GM19395 (cell line): ENCODE results near the gene FGF1.

Experiments
- ATAC-seq: cut with Tn5 transposase; IDR thresholded peaks from one replicate; pipeline ENCODE4 v1.9.1; 2021; ENCODE audit warnings: mild to moderate bottlenecking, moderate library complexity; ENCODE audit not compliant: unreplicated experiment

The FGF1 gene

DNA sequence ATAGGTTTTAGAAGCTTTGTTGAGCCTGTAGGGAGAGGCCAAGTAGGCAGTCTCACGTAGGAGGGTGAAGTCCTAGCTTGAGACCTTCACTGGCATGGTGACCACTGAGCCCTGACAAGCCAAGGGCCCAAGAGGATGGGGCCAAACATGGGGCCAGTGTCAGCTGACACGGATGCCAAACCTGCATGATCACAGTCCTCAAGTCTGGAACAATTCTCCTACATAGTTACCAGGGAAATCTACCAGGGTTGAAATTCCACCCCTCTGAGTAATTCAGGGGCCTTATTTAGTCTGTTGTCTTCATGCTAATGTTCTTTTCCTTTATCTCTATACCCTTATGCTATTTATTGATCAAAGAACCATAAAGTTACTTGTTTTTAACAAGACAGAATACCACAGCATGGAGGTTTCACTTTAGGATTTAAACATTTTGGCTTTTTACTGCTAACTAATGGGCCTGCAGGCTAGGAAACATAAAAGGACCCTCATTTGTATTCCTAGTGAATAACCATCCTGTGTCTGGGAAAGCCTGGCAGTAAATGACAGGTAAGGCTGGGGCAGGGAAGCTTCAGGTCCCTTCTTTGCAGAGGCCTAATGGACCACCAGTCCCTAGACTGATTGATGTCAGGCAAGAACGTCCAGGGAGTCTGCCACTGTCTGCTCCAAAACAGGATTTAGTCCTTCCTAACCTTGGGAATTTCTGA, 140.8 kb downstream of the FGF1 start:
- no peak for ATAC-seq

DNA sequence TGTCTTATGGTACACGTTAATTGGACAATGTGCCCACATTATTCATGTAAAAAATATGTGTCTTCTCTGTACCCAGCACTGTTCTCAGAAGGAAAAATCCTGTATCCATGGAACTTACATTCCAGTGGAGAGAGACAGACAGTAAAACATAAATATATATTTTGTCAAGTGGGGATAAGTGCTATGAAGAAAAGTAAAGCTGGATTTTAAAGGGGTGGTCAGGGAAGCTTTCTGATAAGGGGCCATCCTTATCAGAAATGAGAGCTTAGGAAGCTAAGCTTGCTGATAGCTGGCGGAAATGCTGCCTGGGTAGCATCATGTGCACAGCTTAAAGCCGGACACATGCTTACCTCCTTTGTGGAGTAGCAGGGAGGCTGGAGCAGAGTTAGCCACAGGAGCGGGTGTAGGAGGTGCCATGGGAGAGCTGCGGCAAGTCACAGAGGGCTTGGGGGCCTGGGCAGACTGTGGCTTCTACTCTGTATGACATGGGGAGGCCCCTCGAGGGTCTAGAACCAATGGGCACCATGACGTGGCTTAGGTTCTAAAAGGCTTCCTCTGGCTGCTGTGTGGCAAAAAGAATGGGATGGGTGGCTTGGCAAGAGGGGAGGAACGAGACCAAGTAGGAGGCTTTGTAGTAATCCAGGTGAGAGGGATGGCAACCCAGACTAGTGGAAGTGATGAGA, 141.7 kb downstream of the FGF1 start:
- no peak for ATAC-seq

DNA sequence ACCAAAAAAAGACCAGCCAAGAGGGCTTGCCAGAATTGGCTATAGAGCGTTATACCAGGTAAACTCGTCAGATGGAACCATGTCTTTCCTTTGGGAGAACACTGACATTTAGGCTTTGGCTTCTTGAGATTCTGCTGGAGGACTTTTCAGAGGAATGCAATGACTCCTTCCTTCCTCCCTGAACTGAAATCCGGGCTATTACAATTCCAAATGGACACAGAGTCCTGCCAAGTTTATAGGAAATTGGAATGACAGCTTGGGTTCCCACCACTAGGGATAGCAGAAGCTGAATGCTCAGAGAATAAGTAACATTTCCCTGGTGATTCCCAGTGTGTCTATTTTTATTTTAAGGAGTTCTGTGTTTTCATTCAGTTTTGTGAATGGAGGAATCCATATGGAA, 143.0 kb downstream of the FGF1 start:
- no peak for ATAC-seq
